Activated CD4-positive, alpha-beta T cell treated with anti-CD3 and anti-CD28 coated beads, Interleukin-2, Interleukin-6, amounts not matched to agents 100 ng/mL and 50 ng/mL, durations not matched to agents 16 hours and 8 hours (primary cell): ENCODE measurements around the gene TEAD1.

ENCODE experiments used
- DNase-seq: peaks from one replicate; pipeline ENCODE4 v3.0.0-alpha.2; 2020

Gene TEAD1

DNA sequence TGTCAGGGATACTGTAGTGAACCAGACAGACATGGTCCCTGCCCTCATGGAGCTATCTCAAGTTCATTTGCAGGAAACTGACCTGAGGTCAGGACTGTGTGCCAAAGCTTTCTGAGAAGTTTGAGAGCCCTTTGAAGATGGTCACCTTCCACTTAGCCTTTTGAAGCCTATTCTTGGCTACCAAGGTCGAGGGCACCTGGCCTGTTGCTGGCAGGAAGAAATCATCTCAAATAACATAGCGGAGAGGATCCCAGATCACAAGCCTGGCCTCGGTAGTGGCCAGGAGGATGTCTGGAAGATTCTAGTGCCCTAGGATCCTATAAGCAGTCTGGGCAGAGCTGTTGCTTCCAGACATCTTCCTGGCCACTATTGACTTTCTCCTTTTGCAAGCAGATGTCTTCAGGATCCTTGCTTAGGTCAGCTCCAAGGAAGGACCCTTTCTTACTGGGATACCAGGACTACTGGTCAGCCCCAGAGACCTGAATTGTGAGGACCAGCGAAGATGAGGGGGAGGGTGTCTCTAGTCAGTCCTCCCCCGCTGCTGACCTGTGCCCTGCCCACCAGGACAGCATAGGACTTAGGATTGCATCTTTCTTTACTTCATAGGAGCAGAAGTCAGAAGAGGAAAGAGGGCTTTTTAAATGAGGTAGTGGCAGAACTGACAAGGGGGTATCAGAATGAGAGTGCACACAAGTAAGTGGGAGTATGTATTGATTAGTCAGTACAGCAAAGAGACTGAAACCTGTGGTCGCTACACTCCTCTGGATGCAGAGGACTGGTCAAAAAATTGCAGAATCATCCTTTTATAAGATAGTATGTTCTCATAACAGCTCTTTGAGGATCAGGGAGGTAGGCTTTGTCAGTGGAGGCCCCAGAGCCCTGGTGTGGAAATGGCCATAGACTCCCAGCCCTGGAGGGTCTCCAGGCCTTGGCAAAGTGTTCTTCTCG lies 94.8 kb downstream of the TEAD1 start:
- DNase-seq = peak; percentile 38

GRCh38 chr11:12769834-12770345 lies 95.7 kb downstream of the TEAD1 start:
- no peak for DNase-seq

GRCh38 chr11:12770435-12770834 lies 96.2 kb downstream of the TEAD1 start:
- no peak for DNase-seq

GRCh38 chr11:12770966-12771597 lies 96.9 kb downstream of the TEAD1 start:
- DNase-seq = no peak

GRCh38 chr11:12771875-12772274 lies 97.7 kb downstream of the TEAD1 start:
- peak; percentile 3 for DNase-seq

- no peak for DNase-seq
These were observed 98.1 kb downstream of the TEAD1 start for GRCh38 chr11:12772324-12772723.

DNA sequence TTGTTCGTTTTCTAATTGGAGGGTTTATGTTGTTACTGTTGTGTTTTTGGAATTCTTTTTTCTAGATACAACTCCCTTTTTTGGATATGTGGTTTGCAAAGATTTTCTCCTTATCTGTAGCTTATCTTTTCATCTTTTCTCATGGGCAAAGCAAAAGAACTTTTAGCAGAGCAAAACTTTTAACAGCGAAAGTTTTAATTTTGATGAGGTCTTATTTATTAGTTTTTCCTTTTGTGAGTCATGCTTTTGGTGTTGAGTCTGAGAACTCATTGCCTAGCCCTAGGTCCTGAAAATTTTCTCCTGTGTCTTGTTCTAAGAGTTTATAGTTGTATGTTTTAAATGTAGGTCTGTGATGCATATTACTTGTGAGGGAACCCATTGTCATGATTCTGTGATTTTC lies 99.4 kb downstream of the TEAD1 start:
- no peak for DNase-seq

- no peak for DNase-seq
These were observed 101.7 kb downstream of the TEAD1 start for GRCh38 chr11:12775955-12776354.

- DNase-seq = no peak
These were observed 103.1 kb downstream of the TEAD1 start for GRCh38 chr11:12777208-12777874.

DNA sequence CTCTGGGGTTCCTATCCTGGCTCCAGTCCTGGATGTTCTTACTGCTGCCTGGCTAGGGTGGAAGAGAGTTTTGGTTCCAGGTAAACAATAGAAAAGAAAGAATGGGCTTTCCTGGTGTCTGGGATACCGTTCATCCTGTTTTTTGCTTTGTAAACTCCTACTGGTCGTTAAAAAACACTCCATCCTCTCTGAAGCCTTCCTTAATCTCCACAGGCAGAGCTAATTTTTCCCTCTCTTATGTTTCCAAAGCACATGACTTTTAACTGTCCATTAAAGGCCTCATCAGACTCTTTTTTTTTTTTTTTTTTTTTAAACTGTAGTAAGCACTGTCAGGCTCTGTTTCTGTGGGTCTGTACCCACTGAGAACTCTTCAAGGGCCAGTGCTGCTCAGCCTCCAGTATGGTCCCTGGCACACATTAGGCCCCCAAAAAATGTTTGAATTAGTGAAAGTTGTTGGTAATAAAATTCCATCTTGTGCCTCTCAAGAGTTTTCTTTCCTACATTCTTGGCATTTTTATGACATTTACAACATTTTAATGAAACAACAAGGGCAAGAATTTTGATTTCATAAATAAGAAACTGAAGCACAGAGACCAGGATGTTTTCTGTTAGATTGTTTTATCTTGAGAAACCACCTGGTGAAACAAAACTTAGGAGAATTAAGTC lies 104.2 kb downstream of the TEAD1 start:
- no peak for DNase-seq

- DNase-seq = no peak
These were observed 109.5 kb downstream of the TEAD1 start for GRCh38 chr11:12783765-12784164.

DNA sequence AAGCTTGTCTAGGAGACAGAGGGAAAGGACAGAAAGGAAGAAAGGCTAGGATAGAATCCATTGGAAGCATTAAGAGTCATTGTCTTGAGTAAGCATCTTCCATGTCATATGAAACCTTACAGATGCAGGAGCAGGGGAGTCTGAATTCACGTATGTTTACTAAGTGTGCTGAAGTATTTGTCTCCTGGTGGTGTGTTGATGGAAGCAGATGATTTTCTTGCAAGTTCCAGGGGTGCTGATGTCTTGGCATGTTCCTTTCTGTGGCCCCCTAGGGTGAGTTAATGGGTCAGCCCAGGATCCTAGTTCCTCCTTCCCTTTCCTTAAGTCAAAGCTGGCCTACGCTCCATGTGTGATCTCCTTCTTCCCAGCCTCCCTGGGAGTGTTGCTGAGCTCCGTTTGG lies 110.2 kb downstream of the TEAD1 start:
- no peak for DNase-seq

DNA sequence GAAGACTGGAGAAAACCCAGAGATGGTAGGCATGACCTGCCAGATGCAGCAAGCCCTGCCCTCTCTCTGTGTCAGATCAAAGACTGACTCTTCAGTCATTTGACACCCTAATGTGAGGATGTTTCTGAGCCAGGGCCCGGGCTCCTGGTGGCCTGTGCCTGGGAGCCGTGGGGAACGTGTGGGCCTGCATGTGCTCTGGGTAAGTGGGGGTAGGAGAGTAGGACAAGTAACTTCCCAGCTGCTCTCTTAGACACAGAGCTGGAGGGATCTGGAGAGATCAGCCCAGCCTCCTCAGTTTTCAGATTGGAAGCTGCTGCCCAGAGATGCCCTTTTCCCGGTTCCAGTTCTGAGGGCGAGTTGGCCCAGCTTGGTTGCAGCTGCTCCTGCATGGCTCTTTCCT lies 110.8 kb downstream of the TEAD1 start:
- no peak for DNase-seq

DNA sequence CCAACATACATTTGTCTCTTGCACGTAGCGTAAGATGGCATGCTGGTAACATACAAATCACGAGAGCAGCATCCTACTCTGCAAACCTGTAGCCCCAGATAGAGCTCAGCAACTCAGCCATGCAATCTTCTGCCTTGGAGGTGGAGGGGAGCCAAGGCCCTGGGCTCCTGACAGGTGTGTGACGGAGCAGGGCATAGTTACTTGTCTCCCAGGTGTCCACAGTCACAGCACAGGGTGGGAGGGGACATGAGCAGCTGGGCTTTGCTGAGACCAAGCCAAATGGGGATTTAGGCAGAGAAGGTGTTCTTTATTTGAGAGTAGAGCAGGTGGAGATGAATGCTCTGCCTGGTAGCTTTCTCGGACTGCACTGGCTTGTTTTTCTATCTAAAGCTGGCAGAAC lies 111.7 kb downstream of the TEAD1 start:
- no peak for DNase-seq

GRCh38 chr11:12786450-12786849 lies 112.2 kb downstream of the TEAD1 start:
- no peak for DNase-seq

- no peak for DNase-seq
These were observed 112.7 kb downstream of the TEAD1 start for GRCh38 chr11:12786891-12787290.

DNA sequence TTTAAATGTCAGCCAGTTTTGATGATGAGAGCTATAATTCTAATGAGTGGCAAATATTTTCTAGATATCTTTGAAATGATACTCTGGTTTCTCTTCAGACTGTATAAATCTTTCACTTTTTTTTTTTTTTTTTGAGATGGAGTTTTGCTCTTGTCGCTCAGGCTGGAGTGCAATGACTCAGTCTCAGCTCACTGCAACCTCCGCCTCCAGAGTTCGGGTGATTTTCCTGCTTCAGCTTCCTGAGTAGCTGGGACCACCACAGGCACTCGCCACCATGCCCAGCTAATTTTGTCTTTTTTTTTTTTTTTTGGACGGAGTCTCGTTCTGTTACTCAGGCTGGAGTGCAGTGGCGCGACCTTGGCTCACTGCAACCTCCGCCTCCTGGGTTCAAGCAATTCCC lies 113.6 kb downstream of the TEAD1 start:
- DNase-seq = no peak

- DNase-seq = no peak
These were observed 114.8 kb downstream of the TEAD1 start for GRCh38 chr11:12789054-12789453.

DNA sequence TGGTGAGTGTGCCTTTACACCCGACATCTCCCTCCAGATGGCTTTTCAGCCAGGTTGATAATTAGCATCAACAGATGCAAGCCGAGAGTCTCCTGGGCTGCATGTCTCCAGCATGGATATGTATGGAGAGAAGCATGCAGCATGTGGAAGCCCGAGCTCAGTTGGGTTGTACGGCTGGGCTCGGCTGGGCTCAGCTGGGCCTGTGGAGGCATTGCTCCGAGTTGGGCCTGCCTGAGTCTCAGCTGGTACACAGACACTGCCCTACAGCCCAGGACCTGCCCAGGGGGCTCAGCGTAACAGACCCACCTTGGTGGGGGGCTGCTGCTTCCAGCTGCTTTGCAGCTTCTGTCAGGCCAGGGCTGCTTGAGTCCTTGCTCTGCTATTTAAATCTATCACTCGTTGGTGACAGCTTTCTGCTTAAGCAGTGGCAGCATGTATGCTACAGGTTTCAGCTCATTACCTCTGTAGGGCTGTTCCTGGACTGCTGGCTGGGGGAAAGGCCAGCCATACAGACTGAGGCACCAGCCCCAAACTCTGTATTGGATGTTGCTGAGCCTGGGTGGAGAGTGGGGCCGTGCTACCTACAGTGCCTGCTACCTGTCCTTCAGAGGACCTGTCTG lies 115.5 kb downstream of the TEAD1 start:
- no peak for DNase-seq

- DNase-seq = no peak
These were observed 116.8 kb downstream of the TEAD1 start for GRCh38 chr11:12790861-12791616.

- DNase-seq = no peak
These were observed 117.8 kb downstream of the TEAD1 start for GRCh38 chr11:12792018-12792417.

- no peak for DNase-seq
These were observed 118.4 kb downstream of the TEAD1 start for GRCh38 chr11:12792590-12792989.
